RWPE2 (cell line): ENCODE measurements around the gene RBM43.

ENCODE experiments used
- ATAC-seq: fragments of 200-7000 bp; cut with Tn5 transposase; 3 replicates; pipeline ENCODE4 v1.9.1; 2021; ENCODE audit warnings: low read depth
- DNase-seq: peaks from one replicate; pipeline ENCODE4 v3.0.0-alpha.2; 2020; ENCODE audit warnings: low spot score
- H3K27ac ChIP-seq: fragments of 450-650 bp; 2 replicates; pipeline ENCODE4 v1.5.1; 2017; ENCODE audit warnings: mild to moderate bottlenecking; ENCODE audit not compliant: poor library complexity, severe bottlenecking
- H3K27me3 ChIP-seq: fragments of 250-450 bp; sonication (Bioruptor Pico); 2 replicates; pipeline ENCODE4 v1.5.1; 2021; ENCODE audit warnings: mild to moderate bottlenecking, moderate library complexity; ENCODE audit not compliant: insufficient read depth, poor library complexity, severe bottlenecking
- H3K36me3 ChIP-seq: fragments of 250-450 bp; sonication (Bioruptor Pico); 2 replicates; pipeline ENCODE4 v1.5.1; 2020; ENCODE audit warnings: low read depth, mild to moderate bottlenecking, moderate library complexity
- H3K4me1 ChIP-seq: fragments of 250-450 bp; sonication (Bioruptor Pico); 2 replicates; pipeline ENCODE4 v1.5.1; 2021; ENCODE audit warnings: mild to moderate bottlenecking, moderate library complexity; ENCODE audit not compliant: insufficient read depth, poor library complexity, severe bottlenecking
- H3K4me3 ChIP-seq: fragments of 250-450 bp; sonication (Bioruptor Pico); 2 replicates; pipeline ENCODE4 v1.5.1; 2021; ENCODE audit warnings: mild to moderate bottlenecking, moderate library complexity; ENCODE audit not compliant: severe bottlenecking
- H3K9me3 ChIP-seq: fragments of 250-450 bp; sonication (Bioruptor Pico); 2 replicates; pipeline ENCODE4 v1.5.1; 2021; ENCODE audit warnings: mild to moderate bottlenecking, moderate library complexity; ENCODE audit not compliant: severe bottlenecking
- TF ChIP-seq, protein P1 (sequence below): fragments of 450-650 bp; IDR thresholded peaks from one replicate; pipeline ENCODE4 v1.5.1; 2017; ENCODE audit warnings: mild to moderate bottlenecking, moderate library complexity; ENCODE audit not compliant: poor library complexity, severe bottlenecking

The RBM43 gene

DNA sequence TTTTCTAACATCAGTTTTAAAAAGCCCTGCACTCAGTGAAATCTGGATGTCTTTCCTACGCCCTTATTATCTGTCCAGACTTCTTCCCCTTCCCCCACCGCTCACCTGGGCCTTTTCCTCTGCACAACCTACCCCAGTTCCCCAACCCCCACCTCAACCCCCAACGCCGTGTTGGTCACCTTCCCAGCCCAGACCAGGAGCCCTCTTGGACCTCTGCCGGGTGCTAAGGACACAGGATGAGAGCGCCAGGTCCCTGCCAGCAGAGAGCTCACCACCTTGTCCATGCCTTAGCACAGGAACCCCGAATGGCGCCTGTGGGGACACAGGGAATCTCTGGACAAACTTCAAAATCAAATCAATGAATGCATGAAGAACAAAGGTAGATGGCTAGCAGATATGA is 966 bp upstream of the RBM43 start:
- no peaks in the 10 kb centered on the region for H3K27me3 ChIP-seq
- no peak for ATAC-seq
- no peaks in the 10 kb centered on the region for H3K36me3 ChIP-seq
- no peaks in the 10 kb centered on the region for H3K9me3 ChIP-seq
- TF ChIP-seq, protein P1, sequence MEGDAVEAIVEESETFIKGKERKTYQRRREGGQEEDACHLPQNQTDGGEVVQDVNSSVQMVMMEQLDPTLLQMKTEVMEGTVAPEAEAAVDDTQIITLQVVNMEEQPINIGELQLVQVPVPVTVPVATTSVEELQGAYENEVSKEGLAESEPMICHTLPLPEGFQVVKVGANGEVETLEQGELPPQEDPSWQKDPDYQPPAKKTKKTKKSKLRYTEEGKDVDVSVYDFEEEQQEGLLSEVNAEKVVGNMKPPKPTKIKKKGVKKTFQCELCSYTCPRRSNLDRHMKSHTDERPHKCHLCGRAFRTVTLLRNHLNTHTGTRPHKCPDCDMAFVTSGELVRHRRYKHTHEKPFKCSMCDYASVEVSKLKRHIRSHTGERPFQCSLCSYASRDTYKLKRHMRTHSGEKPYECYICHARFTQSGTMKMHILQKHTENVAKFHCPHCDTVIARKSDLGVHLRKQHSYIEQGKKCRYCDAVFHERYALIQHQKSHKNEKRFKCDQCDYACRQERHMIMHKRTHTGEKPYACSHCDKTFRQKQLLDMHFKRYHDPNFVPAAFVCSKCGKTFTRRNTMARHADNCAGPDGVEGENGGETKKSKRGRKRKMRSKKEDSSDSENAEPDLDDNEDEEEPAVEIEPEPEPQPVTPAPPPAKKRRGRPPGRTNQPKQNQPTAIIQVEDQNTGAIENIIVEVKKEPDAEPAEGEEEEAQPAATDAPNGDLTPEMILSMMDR = no peak
- H3K4me3 ChIP-seq = no peak overlapping the region
- peaks cover 16% of the 10 kb centered on the region for H3K4me1 ChIP-seq
- no peak overlapping the region for H3K27ac ChIP-seq
- peak; percentile 44 for DNase-seq

DNA sequence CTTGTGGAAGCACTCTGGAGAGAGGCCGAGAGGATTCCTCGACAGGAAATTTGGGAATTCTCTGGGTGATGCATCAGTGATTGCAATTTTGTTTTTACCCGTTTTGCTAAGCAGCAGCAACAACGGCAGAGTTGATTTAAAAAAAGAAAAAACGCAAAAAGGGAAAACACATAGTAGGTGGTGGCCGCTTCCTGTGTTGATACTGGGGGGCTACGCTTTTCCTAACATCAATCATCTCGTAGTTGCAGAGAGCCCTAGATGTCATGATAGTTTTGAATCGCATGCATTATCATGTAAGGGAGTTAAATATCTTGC is 271 bp upstream of the RBM43 start:
- no peaks in the 10 kb centered on the region for H3K9me3 ChIP-seq
- peak overlapping the region; percentile 72 for H3K27ac ChIP-seq
- H3K36me3 ChIP-seq = no peaks in the 10 kb centered on the region
- peaks cover 16% of the 10 kb centered on the region for H3K4me1 ChIP-seq
- H3K4me3 ChIP-seq = peak overlapping the region; percentile 65
- no peak for DNase-seq
- no peaks in the 10 kb centered on the region for H3K27me3 ChIP-seq
- TF ChIP-seq, protein P1 = no peak
- ATAC-seq = no peak

DNA sequence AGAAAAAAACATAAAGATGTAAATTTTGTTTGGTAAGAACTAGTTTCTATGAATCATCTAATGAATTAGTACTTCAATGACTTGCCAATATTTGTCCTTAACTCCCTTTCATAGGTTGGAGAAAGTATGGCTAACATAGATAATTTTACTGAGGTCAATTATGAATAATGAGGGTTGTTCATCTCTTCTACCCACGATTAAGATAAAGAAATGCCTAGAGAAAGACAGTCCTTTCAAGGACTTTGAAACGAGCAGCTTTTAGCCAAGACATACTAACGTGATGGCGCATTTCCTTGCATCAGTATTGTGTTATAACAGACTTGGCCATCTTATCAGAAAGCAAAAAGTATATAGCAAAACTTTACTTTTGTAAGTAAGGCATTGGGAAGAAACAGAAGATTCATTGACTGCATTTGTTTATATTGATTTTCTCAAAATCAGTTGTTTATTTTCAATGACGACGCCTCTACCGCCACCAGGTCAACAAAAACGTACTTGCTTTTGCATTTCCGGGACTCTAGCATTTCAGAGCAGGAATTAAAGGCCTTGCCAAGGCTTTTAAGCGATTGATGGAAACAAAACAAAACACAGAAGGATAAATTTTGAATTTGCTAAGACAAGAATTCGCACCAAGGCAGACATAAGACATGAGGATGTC is 961 bp downstream of the RBM43 start:
- peaks cover 16% of the 10 kb centered on the region for H3K4me1 ChIP-seq
- DNase-seq (no peak), ATAC-seq (no peak)
- no peaks in the 10 kb centered on the region for H3K36me3 ChIP-seq
- H3K9me3 ChIP-seq = no peaks in the 10 kb centered on the region
- TF ChIP-seq, protein P1 = no peak
- peak overlapping the region; percentile 65 for H3K4me3 ChIP-seq
- H3K27ac ChIP-seq = peak overlapping the region; percentile 72
- H3K27me3 ChIP-seq = no peaks in the 10 kb centered on the region

- H3K27ac ChIP-seq = no peak overlapping the region
- H3K27me3 ChIP-seq = no peaks in the 10 kb centered on the region
- H3K4me1 ChIP-seq = peaks cover 16% of the 10 kb centered on the region
- H3K4me3 ChIP-seq = no peak overlapping the region
- no peaks in the 10 kb centered on the region for H3K9me3 ChIP-seq
- no peaks in the 10 kb centered on the region for H3K36me3 ChIP-seq
- no peak for DNase-seq
- peak; percentile 45 for ATAC-seq
- TF ChIP-seq, protein P1 = no peak
Observed at GRCh38 chr2:151258121-151258520, 3.5 kb downstream of the RBM43 start.

DNA sequence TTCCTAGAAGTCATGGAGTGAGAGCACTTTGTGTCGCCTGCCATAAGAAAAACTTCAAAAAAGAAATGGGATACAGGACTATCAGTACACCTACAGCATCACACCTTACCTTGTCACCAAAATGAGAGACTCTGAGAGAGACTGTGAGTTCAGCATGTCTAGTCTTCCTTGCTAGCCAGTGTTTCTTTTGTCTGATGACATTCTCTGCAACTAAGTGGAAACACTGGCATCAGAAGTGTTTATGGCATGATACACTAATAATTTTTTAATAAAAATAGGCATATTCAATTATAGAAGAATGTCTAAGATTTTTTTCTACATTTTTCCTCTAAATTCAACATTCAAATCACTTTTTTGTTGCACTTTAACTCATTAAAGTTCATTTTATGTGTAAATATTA is 9.0 kb downstream of the RBM43 start:
- no peak for ATAC-seq
- Histone ChIP-seq H3K27me3 (no peaks in the 10 kb centered on the region), H3K27ac (no peak overlapping the region), H3K9me3 (no peaks in the 10 kb centered on the region), H3K36me3 (no peaks in the 10 kb centered on the region), H3K4me3 (no peak overlapping the region), H3K4me1 (peaks cover 5% of the 10 kb centered on the region)
- TF ChIP-seq, protein P1 = no peak
- no peak for DNase-seq
